ENCODE data around the gene FAM53B.

DNA sequence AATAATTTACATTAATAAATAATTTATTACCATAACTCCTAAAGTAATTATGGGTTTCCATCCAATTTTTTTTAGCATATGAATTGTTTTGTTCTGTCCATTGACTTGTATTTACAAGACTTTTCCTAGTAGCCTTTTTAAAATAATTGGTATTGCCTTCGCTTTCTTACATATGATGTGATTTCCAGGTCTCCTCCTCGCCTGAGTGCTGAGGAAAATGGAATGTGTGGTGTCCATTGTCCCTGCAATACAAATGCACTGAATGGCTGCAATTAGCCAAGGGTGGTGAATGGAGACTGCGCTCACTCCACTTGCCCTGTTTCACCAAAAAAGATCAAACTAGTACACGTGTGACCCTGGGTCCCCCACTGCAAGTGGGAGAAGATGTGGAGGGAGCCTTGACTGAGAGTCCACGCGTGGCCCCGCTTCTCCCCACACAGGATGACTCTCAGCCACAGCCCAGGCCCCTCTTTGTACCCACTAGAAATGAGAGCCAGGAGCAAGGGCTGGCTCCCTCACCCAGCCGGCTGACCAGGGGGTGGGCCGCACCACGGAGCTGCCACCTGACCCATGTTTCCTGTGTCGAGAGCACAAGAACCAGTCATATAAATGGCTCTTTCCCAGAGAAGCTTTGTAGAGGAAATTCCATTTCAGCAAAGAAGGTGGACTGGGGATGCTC is 52.6 kb downstream of the FAM53B start:
- TF ChIP-seq, protein P1, sequence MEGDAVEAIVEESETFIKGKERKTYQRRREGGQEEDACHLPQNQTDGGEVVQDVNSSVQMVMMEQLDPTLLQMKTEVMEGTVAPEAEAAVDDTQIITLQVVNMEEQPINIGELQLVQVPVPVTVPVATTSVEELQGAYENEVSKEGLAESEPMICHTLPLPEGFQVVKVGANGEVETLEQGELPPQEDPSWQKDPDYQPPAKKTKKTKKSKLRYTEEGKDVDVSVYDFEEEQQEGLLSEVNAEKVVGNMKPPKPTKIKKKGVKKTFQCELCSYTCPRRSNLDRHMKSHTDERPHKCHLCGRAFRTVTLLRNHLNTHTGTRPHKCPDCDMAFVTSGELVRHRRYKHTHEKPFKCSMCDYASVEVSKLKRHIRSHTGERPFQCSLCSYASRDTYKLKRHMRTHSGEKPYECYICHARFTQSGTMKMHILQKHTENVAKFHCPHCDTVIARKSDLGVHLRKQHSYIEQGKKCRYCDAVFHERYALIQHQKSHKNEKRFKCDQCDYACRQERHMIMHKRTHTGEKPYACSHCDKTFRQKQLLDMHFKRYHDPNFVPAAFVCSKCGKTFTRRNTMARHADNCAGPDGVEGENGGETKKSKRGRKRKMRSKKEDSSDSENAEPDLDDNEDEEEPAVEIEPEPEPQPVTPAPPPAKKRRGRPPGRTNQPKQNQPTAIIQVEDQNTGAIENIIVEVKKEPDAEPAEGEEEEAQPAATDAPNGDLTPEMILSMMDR (conservative IDR thresholded peaks at IDR 0.05; ENCODE audit: low read length) = no peak
- no peak for TF ChIP-seq EZH2phosphoT487 (IDR thresholded peaks at IDR 0.05; ENCODE audit: borderline replicate concordance, low read depth, low read length)
